Measurements from ENCODE around the gene TCEA3. TPM values are rescaled to one million over a fixed set of nuclear protein-coding genes. Genes with fewer than 3 reads are reported as not detected.

TCEA3 gene
- total RNA-seq, 4 donors from 2014 or later, result 64.6 to 125 (median 104) TPM

DNA sequence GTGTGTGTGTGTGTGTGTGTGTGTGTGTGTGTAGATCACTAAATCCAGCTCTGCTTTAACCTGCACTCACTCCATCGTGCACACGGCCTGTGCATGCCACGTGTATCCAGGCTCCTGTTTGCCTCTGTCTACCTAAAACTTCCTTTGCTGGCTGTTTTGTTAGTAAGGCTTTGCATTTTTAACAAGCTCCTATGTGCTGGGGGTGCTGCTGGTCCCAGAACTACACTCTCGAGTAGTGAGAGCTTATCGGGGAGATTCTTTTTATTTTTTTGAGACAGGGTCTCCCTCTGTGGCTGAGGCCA lies 596 bp upstream of the TCEA3 start:
- no peak for TF ChIP-seq POLR2A (IDR thresholded peaks at IDR 0.05)
- TF ChIP-seq CTCF (IDR thresholded peaks at IDR 0.05), result no peak
- no peaks in the 10 kb centered on the region for H3K27me3 ChIP-seq
- peak overlapping the region in 2 of 4 donors; percentile 79 to 83 for H3K27ac ChIP-seq
- no peak for DNase-seq
- H3K9me3 ChIP-seq, result no peaks in the 10 kb centered on the region
- peak overlapping the region in 3 of 4 donors; percentile 46 to 63 (median 60) for H3K4me3 ChIP-seq
- H3K4me1 ChIP-seq, result peaks cover 0 to 32% (median 8%) of the 10 kb centered on the region in 4 donors
- H3K36me3 ChIP-seq, result peaks cover 0 to 3% (median 0%) of the 10 kb centered on the region in 3 donors

DNA sequence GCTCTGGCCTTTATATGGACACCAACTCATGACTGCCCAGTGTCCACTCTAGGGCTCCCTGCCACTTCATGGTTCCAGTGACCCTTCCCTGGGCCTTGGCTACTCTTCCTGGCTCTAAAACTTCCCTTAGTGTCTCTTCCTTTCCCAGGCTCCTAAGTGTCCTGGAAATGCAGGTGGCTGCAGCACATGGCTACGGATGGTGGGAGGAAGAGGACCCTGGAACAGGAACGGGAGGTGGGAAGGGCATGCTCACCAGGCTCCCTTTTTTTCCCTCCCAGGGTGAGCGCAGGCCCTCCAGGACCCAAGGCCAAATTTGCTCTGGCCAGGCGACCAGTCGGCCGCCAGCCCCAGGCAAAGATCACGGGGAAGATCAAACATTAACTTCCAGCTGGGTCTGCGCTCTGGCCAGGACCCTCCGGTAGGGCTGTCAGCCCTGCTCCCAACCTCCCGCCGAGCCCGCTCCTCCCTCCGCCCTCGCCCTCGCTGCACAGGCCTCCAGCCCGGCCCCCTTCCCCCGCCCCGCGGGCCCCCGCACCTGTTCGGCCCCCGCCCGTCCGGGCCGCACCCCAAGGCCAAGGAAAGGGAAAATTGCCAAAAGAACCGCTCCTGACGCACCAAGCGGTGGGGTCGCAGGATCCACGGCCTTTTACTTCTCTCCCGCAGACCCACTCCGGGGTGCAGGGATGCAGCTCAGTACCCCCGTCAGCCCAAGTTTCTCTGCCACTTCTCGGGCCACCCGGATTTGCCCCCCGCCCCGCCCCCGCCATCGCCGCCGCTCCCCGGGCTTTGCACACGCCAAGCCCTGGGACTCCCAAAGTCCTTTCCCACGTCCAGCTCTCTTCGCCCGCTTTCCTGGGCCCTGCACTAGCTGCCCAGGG lies 894 bp downstream of the TCEA3 start:
- Histone ChIP-seq H3K27ac (peak overlapping the region; percentile 58 to 83 (median 80)), H3K36me3 (no peaks in the 10 kb centered on the region), H3K9me3 (no peaks in the 10 kb centered on the region), H3K27me3 (no peaks in the 10 kb centered on the region), H3K4me3 (peak overlapping the region; percentile 46 to 63 (median 54)), H3K4me1 (peaks cover 0 to 32% (median 8%) of the 10 kb centered on the region in 4 donors)
- TF ChIP-seq POLR2A (IDR thresholded peaks at IDR 0.05) (peak in 1 of 2 donors; percentile 45), CTCF (IDR thresholded peaks at IDR 0.05) (no peak)
- DNase-seq, result peak in 2 of 3 donors; percentile 73 to 88

- DNase-seq, result no peak
- Histone ChIP-seq H3K4me3 (peak overlapping the region in 2 of 4 donors; percentile 60 to 63), H3K9me3 (no peaks in the 10 kb centered on the region), H3K27me3 (no peaks in the 10 kb centered on the region), H3K36me3 (no peaks in the 10 kb centered on the region), H3K27ac (peak overlapping the region; percentile 58 to 83 (median 80)), H3K4me1 (peaks cover 0 to 34% (median 8%) of the 10 kb centered on the region in 4 donors)
- TF ChIP-seq CTCF (IDR thresholded peaks at IDR 0.05), result no peak
- TF ChIP-seq POLR2A (IDR thresholded peaks at IDR 0.05), result no peak
Observed at GRCh38 chr1:23422941-23423340, 1.6 kb downstream of the TCEA3 start.

DNA sequence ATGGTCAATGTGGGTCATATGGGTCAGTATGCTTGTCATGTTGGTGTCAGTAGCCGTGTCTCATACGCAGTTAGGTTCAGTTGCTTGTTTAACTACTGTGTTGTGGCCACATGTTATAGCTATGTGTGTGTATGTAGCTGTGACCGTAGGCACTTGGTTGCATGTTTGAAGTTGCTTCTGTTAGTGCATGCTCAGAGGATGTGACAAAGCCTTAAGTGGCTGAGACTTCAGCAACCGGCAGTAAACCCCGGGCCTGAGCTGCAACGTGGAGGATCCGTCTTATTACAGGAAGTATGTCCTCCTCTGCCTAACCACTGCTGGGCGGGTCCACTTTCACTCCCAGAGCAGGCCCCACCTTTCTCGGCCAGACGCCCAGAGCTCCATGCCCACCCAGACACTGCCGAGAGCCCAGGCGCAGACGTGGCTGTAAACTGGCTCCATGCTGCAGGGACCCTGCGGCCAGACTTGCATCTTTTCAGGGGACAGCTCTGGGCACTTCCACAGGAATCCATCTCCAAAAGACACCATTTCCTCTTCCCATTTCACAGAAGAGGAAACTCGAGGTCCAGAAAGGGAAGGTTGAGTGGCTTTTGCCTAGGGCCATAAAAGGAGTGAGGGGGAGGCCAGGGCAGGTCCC lies 2.2 kb downstream of the TCEA3 start:
- Histone ChIP-seq H3K36me3 (no peaks in the 10 kb centered on the region), H3K4me1 (peaks cover 0 to 40% (median 8%) of the 10 kb centered on the region in 4 donors), H3K9me3 (no peaks in the 10 kb centered on the region), H3K4me3 (peak overlapping the region in 2 of 4 donors; percentile 60 to 63), H3K27ac (peak overlapping the region; percentile 58 to 83 (median 80)), H3K27me3 (no peaks in the 10 kb centered on the region)
- peak; percentile 38 to 87 (median 84) for DNase-seq
- TF ChIP-seq CTCF (IDR thresholded peaks at IDR 0.05) (no peak), POLR2A (IDR thresholded peaks at IDR 0.05) (no peak)

- Histone ChIP-seq H3K9me3 (no peaks in the 10 kb centered on the region), H3K4me1 (peaks cover 0 to 41% (median 8%) of the 10 kb centered on the region in 4 donors), H3K4me3 (no peak overlapping the region), H3K27me3 (no peaks in the 10 kb centered on the region), H3K36me3 (peaks cover 0 to 4% (median 0%) of the 10 kb centered on the region in 3 donors), H3K27ac (peak overlapping the region; percentile 58 to 83 (median 80))
- TF ChIP-seq POLR2A (IDR thresholded peaks at IDR 0.05) (no peak), CTCF (IDR thresholded peaks at IDR 0.05) (peak in 4 of 6 experiments; percentile 12 to 42 (median 16))
- DNase-seq, result no peak
Observed at GRCh38 chr1:23421753-23422240, 2.8 kb downstream of the TCEA3 start.
